HFFc6 (cell line): ENCODE measurements around the gene EXOC4. TPM values are rescaled to one million over a fixed set of nuclear protein-coding genes. Genes with fewer than 3 reads are reported as not detected.
A peak's percentile ranks its signal among the peaks of the same experiment; 100 is the strongest.

ENCODE experiments used
- DNase-seq: peaks from one replicate; pipeline ENCODE4 v3.0.0-alpha.2; 2018
- H3K27ac Mint-ChIP-seq: 2 replicates; pipeline ENCODE4 v1.8.0; 2020; ENCODE audit warnings: mild to moderate bottlenecking, mixed read lengths
- H3K27me3 Mint-ChIP-seq: 2 replicates; pipeline ENCODE4 v1.8.0; 2021; ENCODE audit warnings: mild to moderate bottlenecking, moderate library complexity, mixed read lengths; ENCODE audit not compliant: insufficient read depth
- H3K36me3 Mint-ChIP-seq: 2 replicates; pipeline ENCODE4 v1.8.0; 2021; ENCODE audit warnings: low read depth, mixed read lengths
- H3K4me1 Mint-ChIP-seq: 2 replicates; pipeline ENCODE4 v1.8.0; 2020; ENCODE audit warnings: low read depth, mixed read lengths
- H3K4me3 Mint-ChIP-seq: 2 replicates; pipeline ENCODE4 v1.8.0; 2020; ENCODE audit warnings: mild to moderate bottlenecking, moderate library complexity, mixed read lengths
- H3K9me3 Mint-ChIP-seq: 2 replicates; pipeline ENCODE4 v1.8.0; 2020; ENCODE audit warnings: mild to moderate bottlenecking, mixed read lengths
- total RNA-seq, 6 experiments: library from RNA; stranded (reverse); fragmentation: NEBNext Ultra II Directional; extraction: Animal tissue kit (Norgen Biotek cat#: 25700); gene quantifications; 2 replicates in 1 of 6; 3 replicates in 5 of 6; pipeline ENCODE4 v1.2.3, GENCODE V29; 2021
- TF ChIP-seq, protein P1 (sequence below): fragments of 200-600 bp; sonication (generic); IDR thresholded peaks from 2 replicates; pipeline ENCODE4 v1.5.0; 2021; ENCODE audit warnings: antibody characterized with exemption, mild to moderate bottlenecking

The EXOC4 gene
- total RNA-seq, 6 experiments from 2014 or later = 57.6 to 67.6 (median 61.4) TPM

GRCh38 chr7:133361806-133362205 lies 108.9 kb downstream of the EXOC4 start:
- Mint-ChIP-seq H3K27ac (no peak overlapping the region), H3K4me1 (peaks cover 48% of the 10 kb centered on the region), H3K4me3 (no peak overlapping the region), H3K9me3 (no peaks in the 10 kb centered on the region), H3K27me3 (no peaks in the 10 kb centered on the region; the same call in 1 of the 2 replicates), H3K36me3 (peaks cover 25% of the 10 kb centered on the region)
- TF ChIP-seq, protein P1, sequence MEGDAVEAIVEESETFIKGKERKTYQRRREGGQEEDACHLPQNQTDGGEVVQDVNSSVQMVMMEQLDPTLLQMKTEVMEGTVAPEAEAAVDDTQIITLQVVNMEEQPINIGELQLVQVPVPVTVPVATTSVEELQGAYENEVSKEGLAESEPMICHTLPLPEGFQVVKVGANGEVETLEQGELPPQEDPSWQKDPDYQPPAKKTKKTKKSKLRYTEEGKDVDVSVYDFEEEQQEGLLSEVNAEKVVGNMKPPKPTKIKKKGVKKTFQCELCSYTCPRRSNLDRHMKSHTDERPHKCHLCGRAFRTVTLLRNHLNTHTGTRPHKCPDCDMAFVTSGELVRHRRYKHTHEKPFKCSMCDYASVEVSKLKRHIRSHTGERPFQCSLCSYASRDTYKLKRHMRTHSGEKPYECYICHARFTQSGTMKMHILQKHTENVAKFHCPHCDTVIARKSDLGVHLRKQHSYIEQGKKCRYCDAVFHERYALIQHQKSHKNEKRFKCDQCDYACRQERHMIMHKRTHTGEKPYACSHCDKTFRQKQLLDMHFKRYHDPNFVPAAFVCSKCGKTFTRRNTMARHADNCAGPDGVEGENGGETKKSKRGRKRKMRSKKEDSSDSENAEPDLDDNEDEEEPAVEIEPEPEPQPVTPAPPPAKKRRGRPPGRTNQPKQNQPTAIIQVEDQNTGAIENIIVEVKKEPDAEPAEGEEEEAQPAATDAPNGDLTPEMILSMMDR = no peak
- DNase-seq = no peak

GRCh38 chr7:133364959-133365690 lies 112.2 kb downstream of the EXOC4 start:
- peak; percentile 1 for DNase-seq
- Mint-ChIP-seq H3K9me3 (no peaks in the 10 kb centered on the region), H3K27ac (peak overlapping the region; percentile 47), H3K27me3 (no peaks in the 10 kb centered on the region; the same call in 1 of the 2 replicates), H3K36me3 (peaks cover 23% of the 10 kb centered on the region), H3K4me1 (peaks cover 36% of the 10 kb centered on the region), H3K4me3 (no peak overlapping the region)
- TF ChIP-seq, protein P1 = peak; percentile 21; the same call in 1 of the 2 replicates

DNA sequence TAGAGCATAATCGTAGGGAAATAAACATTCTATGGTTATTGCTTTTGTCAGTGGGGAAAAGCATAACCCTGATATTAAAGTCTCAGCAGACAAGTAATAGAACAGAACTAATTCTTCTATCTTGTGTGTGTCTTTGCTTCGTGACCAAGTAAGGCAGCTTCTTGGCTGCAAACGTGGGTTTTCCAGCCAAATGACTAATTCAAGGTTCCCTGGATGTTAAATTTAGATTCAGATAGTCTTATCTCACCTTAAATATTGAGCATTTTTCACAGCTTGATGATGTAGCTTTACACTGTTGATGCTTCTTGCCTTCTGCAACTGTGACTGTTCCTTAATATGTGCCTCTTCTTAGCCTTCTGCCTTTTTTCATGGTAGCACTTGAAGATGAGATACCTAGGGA lies 113.0 kb downstream of the EXOC4 start:
- Mint-ChIP-seq H3K4me3 (no peak overlapping the region), H3K27ac (peak overlapping the region; percentile 27; the same call in 1 of the 2 replicates), H3K9me3 (no peaks in the 10 kb centered on the region), H3K36me3 (peaks cover 17% of the 10 kb centered on the region), H3K27me3 (no peaks in the 10 kb centered on the region), H3K4me1 (peaks cover 34% of the 10 kb centered on the region)
- TF ChIP-seq, protein P1 = no peak
- peak; percentile 4 for DNase-seq

DNA sequence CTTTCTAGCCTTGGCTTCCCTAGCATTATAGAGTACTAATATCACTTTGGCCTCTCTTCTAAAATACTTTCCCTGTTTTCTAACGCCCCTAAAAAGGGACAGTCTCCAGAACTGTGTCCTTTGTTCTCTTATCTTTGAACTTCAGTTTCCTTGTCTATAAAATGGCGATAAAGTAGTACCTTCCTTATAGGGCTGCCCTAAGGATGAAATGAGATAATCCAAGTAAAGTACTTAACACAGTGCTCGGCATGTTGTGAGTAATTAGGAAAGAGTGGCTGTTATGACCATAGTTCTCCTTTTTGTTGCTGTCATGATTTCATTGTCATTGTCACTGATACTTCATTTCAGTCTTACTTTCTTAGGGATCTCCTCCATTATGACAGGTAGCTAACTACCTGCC lies 114.7 kb downstream of the EXOC4 start:
- Mint-ChIP-seq H3K27me3 (no peaks in the 10 kb centered on the region; the same call in 1 of the 2 replicates), H3K27ac (no peak overlapping the region), H3K4me1 (peaks cover 34% of the 10 kb centered on the region), H3K36me3 (peaks cover 4% of the 10 kb centered on the region; the same call in 1 of the 2 replicates), H3K4me3 (no peak overlapping the region), H3K9me3 (no peaks in the 10 kb centered on the region)
- DNase-seq = no peak
- TF ChIP-seq, protein P1 = no peak

- Mint-ChIP-seq H3K27me3 (no peaks in the 10 kb centered on the region; the same call in 1 of the 2 replicates), H3K27ac (no peak overlapping the region), H3K36me3 (no peaks in the 10 kb centered on the region), H3K9me3 (no peaks in the 10 kb centered on the region), H3K4me1 (peaks cover 34% of the 10 kb centered on the region), H3K4me3 (no peak overlapping the region)
- no peak for DNase-seq
- TF ChIP-seq, protein P1 = no peak
These were observed 116.3 kb downstream of the EXOC4 start for GRCh38 chr7:133369130-133369529.
